ENCODE measurements around the gene PGM1. TPM values are rescaled to one million over a fixed set of nuclear protein-coding genes. Genes with fewer than 3 reads are reported as not detected.
A peak's percentile ranks its signal among the peaks of the same experiment; 100 is the strongest.

The PGM1 gene
- total RNA-seq, 6 experiments from 2014 or later, result 31.6 to 46.2 (median 32.9) TPM

DNA sequence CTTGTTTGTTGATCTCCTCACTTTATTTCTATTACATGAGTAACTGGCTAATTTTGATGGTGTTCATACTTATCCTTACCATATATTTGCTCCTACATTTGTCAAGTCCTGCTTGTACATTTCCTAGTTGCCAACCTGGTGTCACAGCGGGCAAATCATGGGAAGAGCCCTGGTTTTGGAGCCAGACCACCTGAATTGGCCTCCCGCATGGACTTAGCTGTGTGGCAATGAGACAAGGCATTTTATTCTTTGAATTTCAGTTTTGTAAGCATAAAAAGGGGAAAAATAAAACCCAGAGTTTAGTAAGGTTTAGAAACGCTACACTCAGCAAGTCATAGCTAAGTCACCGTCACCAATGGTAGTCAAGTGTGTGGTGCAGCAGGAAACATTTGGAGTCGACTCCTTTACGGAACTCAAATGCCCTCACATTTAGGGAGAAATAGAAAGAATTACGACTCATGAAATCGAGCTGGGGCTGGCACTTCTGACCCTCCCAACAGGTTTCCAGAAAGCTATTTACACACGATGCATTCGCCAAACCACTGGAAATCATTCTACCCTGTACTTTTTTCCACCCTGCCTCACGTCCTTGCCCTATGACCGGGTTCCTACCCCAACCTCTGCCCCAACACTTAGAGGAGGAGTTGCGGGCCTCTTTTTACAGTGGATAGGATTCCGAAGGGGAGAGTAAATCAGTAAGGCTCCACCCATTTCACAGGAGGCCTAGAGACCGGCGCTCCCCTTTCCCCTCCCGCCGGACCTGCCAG, 492 bp upstream of the PGM1 start:
- Mint-ChIP-seq H3K9me3 (no peaks in the 10 kb centered on the region), H3K27ac (peak overlapping the region; percentile 90), H3K4me1 (ENCODE audit: low read depth) (peaks cover 15% of the 10 kb centered on the region), H3K36me3 (ENCODE audit: low read depth) (no peaks in the 10 kb centered on the region), H3K4me3 (peak overlapping the region; percentile 93), H3K27me3 (ENCODE audit: insufficient read depth) (no peaks in the 10 kb centered on the region; the same call in 1 of the 2 replicates)
- DNase-seq, result no peak
- TF ChIP-seq, protein P1, sequence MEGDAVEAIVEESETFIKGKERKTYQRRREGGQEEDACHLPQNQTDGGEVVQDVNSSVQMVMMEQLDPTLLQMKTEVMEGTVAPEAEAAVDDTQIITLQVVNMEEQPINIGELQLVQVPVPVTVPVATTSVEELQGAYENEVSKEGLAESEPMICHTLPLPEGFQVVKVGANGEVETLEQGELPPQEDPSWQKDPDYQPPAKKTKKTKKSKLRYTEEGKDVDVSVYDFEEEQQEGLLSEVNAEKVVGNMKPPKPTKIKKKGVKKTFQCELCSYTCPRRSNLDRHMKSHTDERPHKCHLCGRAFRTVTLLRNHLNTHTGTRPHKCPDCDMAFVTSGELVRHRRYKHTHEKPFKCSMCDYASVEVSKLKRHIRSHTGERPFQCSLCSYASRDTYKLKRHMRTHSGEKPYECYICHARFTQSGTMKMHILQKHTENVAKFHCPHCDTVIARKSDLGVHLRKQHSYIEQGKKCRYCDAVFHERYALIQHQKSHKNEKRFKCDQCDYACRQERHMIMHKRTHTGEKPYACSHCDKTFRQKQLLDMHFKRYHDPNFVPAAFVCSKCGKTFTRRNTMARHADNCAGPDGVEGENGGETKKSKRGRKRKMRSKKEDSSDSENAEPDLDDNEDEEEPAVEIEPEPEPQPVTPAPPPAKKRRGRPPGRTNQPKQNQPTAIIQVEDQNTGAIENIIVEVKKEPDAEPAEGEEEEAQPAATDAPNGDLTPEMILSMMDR (IDR thresholded peaks at IDR 0.05), result no peak

DNA sequence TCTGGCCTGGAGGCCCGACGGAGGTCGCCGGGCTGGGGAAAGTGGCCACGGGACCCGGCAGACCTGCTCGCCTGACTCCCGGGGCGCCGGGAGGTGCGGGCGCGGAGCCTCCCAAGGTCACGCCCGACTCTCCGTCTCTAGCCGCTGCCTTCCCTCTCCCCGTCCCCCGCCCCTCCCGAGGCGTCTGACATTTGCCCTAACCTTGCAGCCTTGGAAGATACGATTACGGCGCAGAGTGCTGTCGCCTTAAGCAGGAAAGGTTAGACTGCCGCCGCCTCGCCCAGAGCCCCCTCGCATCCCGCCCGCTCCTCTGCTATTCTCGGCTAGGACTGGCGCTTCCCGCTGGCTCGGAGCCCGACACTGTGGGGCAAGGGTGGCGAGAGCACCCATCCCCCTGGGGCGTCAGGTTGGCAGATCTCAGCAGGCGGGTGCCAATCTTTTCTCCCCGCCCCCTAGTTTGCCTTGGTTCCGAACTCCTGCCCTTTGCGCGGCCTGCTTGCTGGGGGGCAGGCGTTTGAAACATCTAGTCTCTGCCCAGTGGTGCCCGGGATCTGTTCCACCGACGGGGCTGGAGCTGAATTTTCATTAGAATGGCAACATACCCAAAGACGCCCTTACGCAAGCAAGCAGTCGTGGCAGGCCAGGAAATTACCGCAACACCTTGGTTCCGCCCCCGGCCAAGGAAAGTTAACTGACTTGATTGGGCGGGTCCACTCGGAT, 835 bp downstream of the PGM1 start:
- H3K27ac Mint-ChIP-seq, result peak overlapping the region; percentile 84
- H3K4me1 Mint-ChIP-seq (ENCODE audit: low read depth), result peaks cover 15% of the 10 kb centered on the region
- peak; percentile 39 for DNase-seq
- TF ChIP-seq, protein P1 (IDR thresholded peaks at IDR 0.05), result no peak
- no peaks in the 10 kb centered on the region for H3K9me3 Mint-ChIP-seq
- peak overlapping the region; percentile 93 for H3K4me3 Mint-ChIP-seq
- no peaks in the 10 kb centered on the region; the same call in 1 of the 2 replicates for H3K27me3 Mint-ChIP-seq (ENCODE audit: insufficient read depth)
- no peaks in the 10 kb centered on the region for H3K36me3 Mint-ChIP-seq (ENCODE audit: low read depth)

DNA sequence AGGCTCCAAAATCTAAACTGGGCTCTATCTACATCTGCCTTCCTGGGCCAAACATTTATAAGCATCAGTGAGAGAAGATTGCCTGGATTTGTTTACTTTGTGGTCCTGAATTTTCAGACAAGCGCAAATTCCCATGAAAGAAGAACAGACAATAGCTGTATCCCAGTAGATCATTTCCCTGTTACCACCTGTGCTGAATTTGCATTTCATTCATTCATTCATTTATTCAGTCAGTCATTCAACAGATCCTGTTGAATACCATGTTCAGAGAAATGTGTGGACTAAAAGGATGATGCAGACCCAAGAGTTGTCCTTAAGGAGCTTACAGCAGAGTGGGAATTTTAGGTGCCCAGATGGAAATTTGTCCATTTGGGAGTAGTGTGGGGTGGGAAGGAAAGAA, 2.2 kb downstream of the PGM1 start:
- H3K36me3 Mint-ChIP-seq (ENCODE audit: low read depth), result no peaks in the 10 kb centered on the region
- no peaks in the 10 kb centered on the region; the same call in 1 of the 2 replicates for H3K27me3 Mint-ChIP-seq (ENCODE audit: insufficient read depth)

DNA sequence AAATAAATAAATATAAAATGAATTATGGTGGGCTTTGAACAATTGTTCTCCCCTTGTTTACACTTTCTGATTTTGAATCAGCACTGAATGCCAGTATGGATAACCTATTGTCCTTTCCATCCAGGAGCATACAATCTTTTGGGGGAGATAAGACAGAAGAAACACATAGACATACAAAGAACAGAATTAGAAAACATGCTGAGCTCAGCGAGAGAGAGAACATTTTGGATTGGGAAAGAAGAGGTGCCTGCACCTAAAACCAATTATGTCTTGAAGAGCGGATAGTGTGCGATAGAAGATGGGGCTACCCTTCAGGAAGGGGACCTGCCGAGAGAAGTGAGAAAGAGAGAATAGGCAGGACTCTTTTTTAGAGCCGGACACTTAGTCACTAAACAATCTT, 6.6 kb downstream of the PGM1 start:
- H3K36me3 Mint-ChIP-seq (ENCODE audit: low read depth), result no peaks in the 10 kb centered on the region
- TF ChIP-seq, protein P1 (IDR thresholded peaks at IDR 0.05), result no peak

More for the DNA sequence above, 2.2 kb downstream of the PGM1 start:
- DNase-seq, result no peak
- H3K4me3 Mint-ChIP-seq, result no peak overlapping the region
- H3K9me3 Mint-ChIP-seq, result no peaks in the 10 kb centered on the region
- TF ChIP-seq, protein P1 (IDR thresholded peaks at IDR 0.05), result no peak
- no peak overlapping the region for H3K27ac Mint-ChIP-seq
- H3K4me1 Mint-ChIP-seq (ENCODE audit: low read depth), result peaks cover 10% of the 10 kb centered on the region

DNA sequence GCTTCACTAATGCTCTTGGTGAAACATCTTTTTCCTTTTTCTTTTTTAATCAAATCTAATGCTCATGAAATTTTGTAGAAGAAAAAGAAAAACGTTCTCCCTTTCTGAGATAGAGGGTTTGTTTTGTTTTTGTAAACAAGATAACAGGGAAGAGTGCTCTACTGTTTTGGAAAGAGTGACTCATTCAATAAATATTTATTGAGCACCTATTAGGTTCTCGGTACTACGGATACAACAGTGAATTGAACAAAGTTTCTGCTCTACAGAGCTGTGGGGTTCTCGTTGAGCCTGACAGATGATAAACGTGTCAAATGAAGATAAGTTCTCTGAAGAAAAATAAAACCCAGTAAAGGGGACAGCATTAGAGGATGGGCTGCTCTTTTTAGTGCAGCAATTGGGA, 7.0 kb downstream of the PGM1 start:
- Mint-ChIP-seq H3K27me3 (ENCODE audit: insufficient read depth) (no peaks in the 10 kb centered on the region), H3K4me1 (ENCODE audit: low read depth) (peaks cover 20% of the 10 kb centered on the region)

More for the DNA sequence above, 6.6 kb downstream of the PGM1 start:
- no peak overlapping the region for H3K27ac Mint-ChIP-seq
- no peak for DNase-seq
- peaks cover 20% of the 10 kb centered on the region for H3K4me1 Mint-ChIP-seq (ENCODE audit: low read depth)
- no peaks in the 10 kb centered on the region for H3K9me3 Mint-ChIP-seq
- H3K4me3 Mint-ChIP-seq, result no peak overlapping the region
- no peaks in the 10 kb centered on the region for H3K27me3 Mint-ChIP-seq (ENCODE audit: insufficient read depth)

More for the DNA sequence above, 7.0 kb downstream of the PGM1 start:
- TF ChIP-seq, protein P1 (IDR thresholded peaks at IDR 0.05), result no peak
- no peak for DNase-seq
- Mint-ChIP-seq H3K9me3 (no peaks in the 10 kb centered on the region), H3K27ac (no peak overlapping the region), H3K36me3 (ENCODE audit: low read depth) (no peaks in the 10 kb centered on the region), H3K4me3 (no peak overlapping the region)

All from HFFc6 (cell line).